GM21786 (cell line): ENCODE measurements around the gene KCTD13.
"Not testable (repeated sequence)": the region's sequence is repeated elsewhere in the genome, so short reads cannot be mapped to it uniquely, and the experiment has no call there.

Source experiments
- ATAC-seq: cut with Tn5 transposase; IDR thresholded peaks from one replicate; pipeline ENCODE4 v1.9.1; 2021; ENCODE audit not compliant: unreplicated experiment

KCTD13 gene

DNA sequence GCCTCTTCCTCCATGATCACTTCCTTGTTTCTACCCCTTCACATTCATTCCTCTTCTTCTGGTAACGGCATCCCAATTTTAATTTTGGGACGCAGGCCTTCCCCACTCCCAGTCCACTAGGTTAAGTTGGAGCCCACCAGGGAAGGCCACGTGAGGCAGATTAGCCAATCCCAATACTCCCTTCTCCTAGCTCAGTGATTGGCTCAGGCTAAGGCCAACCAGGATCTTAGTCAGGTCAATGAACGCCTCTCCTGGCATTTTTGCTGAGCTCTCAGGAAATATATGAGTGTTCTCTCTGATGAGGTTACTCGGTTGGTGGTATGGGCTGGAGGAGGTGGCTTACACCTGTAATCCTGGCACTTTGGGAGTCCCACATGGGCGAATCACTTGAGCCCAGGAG lies 42.0 kb downstream of the KCTD13 start:
- ATAC-seq: no peak

GRCh38 chr16:29881050-29881449 lies 45.0 kb downstream of the KCTD13 start:
- ATAC-seq: no peak

DNA sequence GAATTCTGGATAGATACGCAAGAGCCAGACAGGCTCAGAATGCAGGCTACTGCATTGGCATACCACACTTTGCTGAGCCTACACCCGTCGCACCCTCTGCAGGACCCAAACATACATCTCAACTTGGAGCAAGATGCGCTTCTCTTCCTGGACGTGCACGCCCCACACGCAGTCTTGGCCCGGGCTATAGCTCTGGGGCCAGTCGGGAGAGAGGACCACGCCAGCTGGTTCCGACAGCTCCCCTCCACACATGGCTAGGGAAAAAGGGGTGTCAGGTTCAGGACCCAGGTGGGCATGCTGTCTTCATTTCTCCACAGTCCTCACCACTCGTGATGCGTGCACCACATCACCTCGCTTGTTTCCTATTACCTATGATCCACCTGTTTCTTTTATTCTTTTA lies 47.9 kb downstream of the KCTD13 start:
- no peak for ATAC-seq

GRCh38 chr16:29877266-29877961 lies 48.6 kb downstream of the KCTD13 start:
- ATAC-seq: no peak

- ATAC-seq: no peak
These were observed 49.3 kb downstream of the KCTD13 start for GRCh38 chr16:29876594-29877249.

DNA sequence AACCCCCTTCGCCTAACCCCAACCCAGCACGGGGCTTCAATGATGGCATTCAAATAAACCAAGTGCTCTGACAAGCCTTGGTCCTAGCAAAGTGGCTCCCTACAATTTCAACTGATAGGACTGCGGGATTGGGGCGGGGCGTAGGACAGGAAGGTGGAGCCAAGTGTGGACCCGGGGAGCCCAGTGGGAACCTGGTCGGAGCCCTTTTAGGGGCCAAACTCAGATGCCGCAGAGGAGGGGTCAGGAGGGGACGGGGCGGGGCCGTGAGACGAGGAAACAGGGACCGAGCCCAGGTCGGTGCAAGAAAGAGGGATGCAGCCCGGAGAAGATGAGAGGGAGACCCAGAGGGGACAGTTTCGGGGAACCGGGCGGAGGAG lies 49.8 kb downstream of the KCTD13 start:
- ATAC-seq: no peak

GRCh38 chr16:29875206-29875605 lies 50.8 kb downstream of the KCTD13 start:
- no peak for ATAC-seq

- ATAC-seq: no peak
These were observed 52.7 kb downstream of the KCTD13 start for GRCh38 chr16:29873319-29873718.

- no peak for ATAC-seq
These were observed 54.0 kb downstream of the KCTD13 start for GRCh38 chr16:29871822-29872546.

DNA sequence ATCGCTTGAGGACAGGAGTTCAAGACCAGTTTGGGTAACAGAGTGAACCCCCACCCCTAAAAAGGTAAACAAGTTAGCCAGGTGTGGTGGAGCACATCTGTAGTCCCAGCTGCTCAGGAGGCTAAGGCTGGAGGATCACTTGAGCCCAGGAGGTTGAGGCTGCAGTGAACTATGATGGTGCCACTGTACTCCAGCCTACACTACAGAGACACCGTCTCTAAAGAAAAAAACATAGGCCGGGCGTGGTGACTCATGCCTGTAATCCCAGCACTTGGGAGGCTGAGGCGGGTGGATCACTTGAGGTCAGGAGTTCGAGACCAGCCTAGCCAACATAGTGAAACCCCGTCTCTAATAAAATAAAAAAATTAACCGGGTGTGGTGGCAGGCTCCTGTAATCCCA lies 57.0 kb downstream of the KCTD13 start:
- ATAC-seq: not testable (repeated sequence)

DNA sequence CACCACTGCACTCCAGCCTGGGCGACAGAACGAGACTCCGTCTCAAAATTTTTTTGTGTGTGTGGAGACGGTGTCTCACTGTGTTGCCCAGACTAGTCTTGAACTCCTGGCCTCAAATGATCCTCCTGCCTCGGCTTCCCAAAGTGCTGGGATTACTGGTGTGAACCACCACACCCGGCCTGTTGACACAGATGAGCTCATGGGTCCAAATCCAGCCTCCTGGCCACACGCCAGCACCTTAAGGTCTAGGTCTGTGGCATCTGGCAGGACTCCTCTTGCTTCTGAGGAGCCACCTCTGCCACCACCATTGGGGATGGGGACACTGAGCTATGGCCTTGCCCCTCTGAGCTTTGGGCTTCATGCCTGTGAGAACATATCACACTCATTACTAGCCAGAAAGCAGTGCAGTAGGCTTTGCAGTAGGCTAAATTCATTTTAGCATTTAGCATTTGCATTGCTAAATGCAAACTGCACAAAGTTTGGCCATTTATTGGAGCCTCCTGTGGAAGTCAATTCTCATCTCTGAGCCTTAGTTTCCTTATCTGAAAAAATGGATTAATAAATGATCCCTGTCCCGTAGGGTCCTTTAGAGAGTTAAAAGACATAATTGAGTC lies 57.5 kb downstream of the KCTD13 start:
- ATAC-seq: no peak

GRCh38 chr16:29864205-29864604 lies 61.8 kb downstream of the KCTD13 start:
- ATAC-seq: no peak

DNA sequence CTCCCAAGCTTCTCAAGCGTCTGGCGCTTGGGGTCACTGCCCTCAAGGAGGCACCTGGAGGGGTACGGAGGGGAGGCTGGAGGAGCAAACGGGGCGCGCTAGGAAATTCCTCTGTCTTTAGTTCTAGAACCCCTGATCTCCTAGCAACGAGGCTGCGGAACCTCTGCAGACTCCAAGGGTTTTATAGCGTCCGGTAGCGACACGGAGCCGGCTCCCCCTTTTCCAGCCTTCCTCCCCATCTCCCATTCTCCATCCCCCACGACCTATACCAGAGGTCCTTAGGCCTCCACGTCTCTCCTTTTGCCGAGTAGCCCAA lies 62.4 kb downstream of the KCTD13 start:
- no peak for ATAC-seq

DNA sequence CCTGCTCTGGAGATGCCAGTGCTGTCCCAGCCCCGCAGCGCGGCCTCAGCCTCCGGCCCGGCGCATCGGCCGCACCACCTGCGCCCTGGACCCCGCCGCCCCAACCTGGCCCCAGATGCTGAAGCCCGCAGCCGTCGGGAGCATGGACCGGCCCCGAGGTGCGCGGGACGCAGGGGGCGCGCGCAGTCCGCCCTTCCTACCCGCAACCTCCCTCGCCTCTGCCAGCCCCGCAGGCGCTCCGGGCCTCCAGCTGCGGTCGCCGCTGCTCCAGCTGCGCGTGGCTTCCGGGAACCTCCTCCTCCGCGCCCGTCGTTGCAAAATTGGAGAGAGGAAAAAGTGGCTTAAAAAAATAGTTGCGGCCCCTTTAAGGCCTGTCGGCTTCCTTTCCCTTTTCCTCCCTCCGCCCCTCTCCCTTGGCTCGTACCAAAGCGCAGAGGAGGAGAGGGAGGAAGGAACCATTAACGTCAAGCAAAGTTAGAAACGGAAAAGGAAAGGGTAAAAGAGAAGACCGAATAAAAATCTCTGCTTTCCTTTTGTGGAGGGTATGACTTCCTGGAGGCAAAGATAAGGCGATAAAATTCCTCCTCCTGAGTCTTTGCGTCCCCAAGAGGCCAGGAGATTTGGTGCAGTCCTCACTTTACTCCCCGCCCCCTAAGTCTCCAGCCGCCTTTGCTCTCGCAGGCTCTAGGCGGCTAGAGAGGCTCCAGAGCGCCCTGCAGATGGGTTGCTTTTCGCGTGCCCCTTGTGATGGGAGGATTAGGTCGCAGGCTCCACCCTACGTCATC lies 63.0 kb downstream of the KCTD13 start, which contains the start of gene CDIPT:
TSS of gene CDIPT (minus strand) at position 343 of the 785 bp plus-strand sequence. CDS start 369 bp downstream, outside the sequence.
- peak; percentile 90 for ATAC-seq

DNA sequence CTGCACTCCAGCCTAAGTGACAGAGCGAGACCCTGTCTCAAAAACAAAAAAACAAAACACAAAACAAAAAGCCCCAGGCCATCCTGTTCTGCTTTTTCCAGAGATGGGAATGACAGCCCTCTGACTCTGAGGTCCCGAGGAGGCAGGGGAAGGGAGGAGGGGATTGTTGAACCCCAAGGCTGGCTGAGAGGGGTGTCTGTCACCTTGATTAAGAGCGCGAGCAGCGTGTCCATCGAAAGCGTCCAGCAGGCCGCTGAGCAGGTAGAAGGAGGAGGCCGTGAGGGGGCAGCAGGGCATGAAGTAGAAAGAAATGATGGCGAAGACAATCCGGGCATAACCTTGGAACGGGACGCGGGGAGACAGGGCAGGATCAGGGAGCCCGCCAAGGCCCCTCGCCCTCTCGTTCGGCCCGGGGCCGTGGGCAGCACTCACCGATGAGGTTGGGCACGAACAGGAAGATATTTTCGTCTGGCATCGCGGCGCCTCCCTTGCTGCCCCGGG lies 63.6 kb downstream of the KCTD13 start:
- no peak for ATAC-seq

DNA sequence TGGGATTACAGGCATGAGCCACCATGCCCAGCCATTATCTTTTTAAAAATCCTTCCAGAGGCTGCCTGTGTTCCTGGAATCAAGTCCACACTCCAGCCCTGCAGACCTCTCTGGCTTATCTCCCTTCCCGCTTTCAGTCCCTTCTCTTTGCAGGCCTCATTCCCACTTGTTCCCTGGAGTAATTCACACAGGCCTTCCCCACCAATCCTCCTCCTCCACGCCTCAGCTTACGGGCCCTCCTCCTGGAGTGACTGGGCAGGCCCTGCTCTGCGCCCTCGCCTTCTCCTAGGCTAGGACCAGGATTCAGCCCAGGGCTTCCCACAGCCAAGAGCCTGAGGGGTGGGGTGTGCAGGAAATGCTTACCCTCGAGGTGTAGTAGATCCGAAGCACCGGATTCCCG lies 65.8 kb downstream of the KCTD13 start:
- no peak for ATAC-seq

DNA sequence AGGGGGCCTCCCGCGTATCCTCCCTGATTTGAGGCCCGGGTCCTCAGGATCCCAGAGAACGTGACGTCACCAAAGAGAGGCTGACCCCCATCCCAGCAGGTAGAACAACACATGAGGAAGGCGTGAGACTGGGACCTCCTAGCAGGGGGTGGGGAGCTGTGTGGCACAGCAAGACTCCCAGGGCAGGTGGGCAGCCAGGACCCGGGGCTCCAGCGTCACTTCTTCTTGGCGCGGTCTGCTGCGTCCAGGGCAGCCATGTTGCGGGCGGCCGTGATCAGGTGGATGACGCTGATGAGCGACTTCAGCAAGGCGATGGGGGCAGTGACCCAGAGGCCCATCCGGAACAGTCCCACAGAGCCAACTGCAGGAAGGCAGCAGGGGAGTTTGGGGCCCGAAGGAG lies 67.1 kb downstream of the KCTD13 start:
- ATAC-seq: no peak

- ATAC-seq: no peak
These were observed 67.7 kb downstream of the KCTD13 start for GRCh38 chr16:29858149-29858849.

DNA sequence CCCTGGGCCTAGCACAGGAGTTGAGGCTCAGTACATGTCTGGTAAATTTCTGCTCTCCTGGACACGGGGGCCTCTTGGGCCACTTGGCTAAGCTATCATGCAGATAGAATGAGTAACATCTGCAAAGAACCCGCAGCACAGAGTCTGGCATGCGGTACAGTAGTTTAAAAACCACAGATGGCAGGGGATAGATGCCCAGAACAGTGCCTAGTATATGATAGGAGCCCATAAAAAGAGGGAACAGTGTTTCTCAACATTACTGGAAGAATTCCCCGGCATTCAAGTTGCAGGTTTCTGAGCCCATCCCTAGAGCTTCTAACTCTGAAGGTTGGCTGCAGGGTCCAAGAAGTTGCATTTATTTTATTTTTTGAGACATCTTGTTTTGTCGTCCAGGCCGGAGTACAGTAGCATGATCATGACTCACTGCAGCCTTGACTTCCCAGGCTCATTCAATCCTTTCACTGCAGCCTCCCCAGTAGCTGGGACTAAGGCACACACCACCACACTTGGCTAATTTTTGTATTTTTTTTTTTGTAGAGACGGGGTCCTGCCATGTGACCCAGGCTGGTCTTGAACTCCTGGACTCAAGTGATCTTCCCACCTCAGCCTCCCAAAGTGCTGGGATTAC lies 68.8 kb downstream of the KCTD13 start:
- no peak for ATAC-seq
